Smooth muscle cell (in vitro differentiated cells): Measurements from ENCODE around the gene MAN1C1. TPM values are rescaled to one million over a fixed set of nuclear protein-coding genes. Genes with fewer than 3 reads are reported as not detected.

ENCODE experiments used
- DNase-seq: peaks from one replicate; lab custom pipeline; 2025; ENCODE audit not compliant: unreplicated experiment; lab: John Stamatoyannopoulos, UW
- H2AFZ ChIP-seq: fragments of 200-600 bp; sonication (generic); 2 replicates; pipeline ENCODE4 v1.6.0; 2016; ENCODE audit warnings: antibody characterized with exemption, low read depth, mild to moderate bottlenecking
- H3F3A ChIP-seq: fragments of 200-600 bp; sonication (generic); 2 replicates; pipeline ENCODE4 v1.6.0; 2017; ENCODE audit warnings: antibody characterized with exemption, low read depth
- H3K27ac ChIP-seq: fragments of 200-600 bp; sonication (generic); 2 replicates; pipeline ENCODE4 v1.5.1; 2016; ENCODE audit warnings: low read depth, mild to moderate bottlenecking
- H3K27me3 ChIP-seq: fragments of 200-600 bp; sonication (generic); 2 replicates; pipeline ENCODE4 v1.6.1; 2016; ENCODE audit warnings: low read depth, mild to moderate bottlenecking
- H3K36me3 ChIP-seq: fragments of 200-600 bp; sonication (generic); 2 replicates; pipeline ENCODE4 v1.5.1; 2016; ENCODE audit warnings: low read depth
- H3K4me1 ChIP-seq: fragments of 200-600 bp; sonication (generic); 2 replicates; pipeline ENCODE4 v1.5.1; 2016; ENCODE audit warnings: low read depth
- H3K4me2 ChIP-seq: fragments of 200-600 bp; sonication (generic); 2 replicates; pipeline ENCODE4 v1.6.0; 2016; ENCODE audit warnings: mild to moderate bottlenecking
- H3K4me3 ChIP-seq: fragments of 200-600 bp; sonication (generic); 2 replicates; pipeline ENCODE4 v1.5.1; 2016; ENCODE audit warnings: mild to moderate bottlenecking
- H3K79me2 ChIP-seq: fragments of 200-600 bp; sonication (generic); 2 replicates; pipeline ENCODE4 v1.6.0; 2016; ENCODE audit warnings: low read depth, mild to moderate bottlenecking
- H3K9ac ChIP-seq: fragments of 200-600 bp; sonication (generic); 2 replicates; pipeline ENCODE4 v1.6.0; 2016; ENCODE audit warnings: low read depth
- H3K9me3 ChIP-seq: fragments of 200-600 bp; sonication (generic); replicated peaks from 2 replicates; pipeline ENCODE4 v1.5.1; 2016; ENCODE audit warnings: low read depth
- H4K20me1 ChIP-seq: fragments of 200-600 bp; sonication (generic); 2 replicates; pipeline ENCODE4 v1.6.0; 2016; ENCODE audit warnings: low read depth
- CTCF ChIP-seq: fragments of 200-600 bp; sonication (generic); IDR thresholded peaks from 2 replicates; pipeline ENCODE4 v1.5.1; 2017; ENCODE audit warnings: borderline replicate concordance, mild to moderate bottlenecking, antibody characterized with exemption; ENCODE audit not compliant: insufficient read depth, poor library complexity, severe bottlenecking
- WGBS: methylation state at CpG from one replicate; pipeline ENCODE4 v1.1.7; 2016; ENCODE audit warnings: low lambda C conversion rate; 5-methylcytosine and 5-hydroxymethylcytosine counted together
- polyA plus RNA-seq: library from polyadenylated mRNA; unstranded; fragments of >200 nt; fragmentation: Nextera tagmentation; extraction: Ambion mirVana; gene quantifications from 2 replicates; pipeline ENCODE4 v1.2.1, GENCODE V29; 2016
- total RNA-seq: library from RNA; depleted of rRNA; stranded (reverse); fragments of >200 nt; gene quantifications from 2 replicates; pipeline ENCODE4 v1.2.3, GENCODE V29; 2014

MAN1C1 gene
- total and polyA plus RNA-seq, 2 experiments from 2014 or later: 4.4 to 10.5 TPM

GRCh38 chr1:25828491-25828890 lies 211.9 kb downstream of the MAN1C1 start:
- peaks cover 24% of the 10 kb centered on the region for H3K36me3 ChIP-seq
- WGBS: 92% methylated on average over 3 of the region's 3 CpGs

GRCh38 chr1:25829046-25829445 lies 212.5 kb downstream of the MAN1C1 start:
- TF ChIP-seq CTCF: no peak
- Histone ChIP-seq H3K4me1 (no peaks in the 10 kb centered on the region), H3K27ac (no peak overlapping the region), H3K27me3 (no peaks in the 10 kb centered on the region), H3K9me3 (no peaks in the 10 kb centered on the region), H3K4me2 (no peak overlapping the region), H2AFZ (no peak overlapping the region), H3K9ac (no peak overlapping the region), H3K79me2 (peaks cover 8% of the 10 kb centered on the region), H3K36me3 (peaks cover 24% of the 10 kb centered on the region), H4K20me1 (peaks cover 4% of the 10 kb centered on the region), H3F3A (no peaks in the 10 kb centered on the region), H3K4me3 (no peak overlapping the region)
- 80% methylated on average over 1 of the region's 1 CpG for WGBS
- no peak for DNase-seq

More at GRCh38 chr1:25828491-25828890, 211.9 kb downstream of the MAN1C1 start:
- Histone ChIP-seq H2AFZ (no peak overlapping the region), H3K4me2 (no peak overlapping the region), H3K79me2 (peaks cover 9% of the 10 kb centered on the region), H4K20me1 (peaks cover 9% of the 10 kb centered on the region), H3K4me1 (no peaks in the 10 kb centered on the region), H3K27me3 (no peaks in the 10 kb centered on the region), H3K27ac (no peak overlapping the region), H3F3A (no peaks in the 10 kb centered on the region), H3K4me3 (no peak overlapping the region), H3K9me3 (no peaks in the 10 kb centered on the region), H3K9ac (no peak overlapping the region)
- TF ChIP-seq CTCF: no peak
- DNase-seq: no peak

- no peaks in the 10 kb centered on the region for H3K9me3 ChIP-seq
- no peak overlapping the region for H3K27ac ChIP-seq
- H3K9ac ChIP-seq: no peak overlapping the region
- no peaks in the 10 kb centered on the region for H4K20me1 ChIP-seq
- no peak overlapping the region for H3K4me2 ChIP-seq
- H3F3A ChIP-seq: peaks cover 17% of the 10 kb centered on the region
- no peak for TF ChIP-seq CTCF
- no peaks in the 10 kb centered on the region for H3K27me3 ChIP-seq
- no peak overlapping the region for H2AFZ ChIP-seq
- H3K4me1 ChIP-seq: no peaks in the 10 kb centered on the region
- H3K4me3 ChIP-seq: no peak overlapping the region
- no peaks in the 10 kb centered on the region for H3K79me2 ChIP-seq
- DNase-seq: no peak
- peaks cover 24% of the 10 kb centered on the region for H3K36me3 ChIP-seq
- 78% methylated on average over 5 of the region's 5 CpGs for WGBS
Measured at GRCh38 chr1:25831569-25832196, 215.1 kb downstream of the MAN1C1 start.
